ENCODE results near the gene BCL11A. TPM values are rescaled to one million over a fixed set of nuclear protein-coding genes. Genes with fewer than 3 reads are reported as not detected.

The BCL11A gene
- polyA plus RNA-seq, 1 donor: 28.2 TPM

DNA sequence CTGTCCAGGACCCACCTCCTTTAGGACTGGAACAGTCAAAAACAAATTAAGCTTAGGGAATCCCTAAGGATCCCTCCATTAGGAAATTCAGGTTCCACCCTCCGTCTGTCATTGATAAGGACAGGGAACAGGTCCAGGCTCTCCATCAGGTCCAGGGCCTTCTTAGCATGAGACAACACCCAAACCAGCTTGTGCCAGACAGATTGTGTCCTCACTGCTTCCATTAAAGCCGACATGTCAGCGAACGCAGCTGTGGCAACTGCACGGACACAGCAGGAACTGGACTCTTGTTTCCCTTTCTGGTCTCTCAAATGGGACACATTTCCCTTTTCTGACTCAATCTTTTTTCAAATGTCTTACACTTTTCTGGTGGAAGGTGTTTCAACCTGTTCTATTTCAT lies 81.4 kb downstream of the BCL11A start:
- no peaks in the 10 kb centered on the region for H3K9me3 ChIP-seq (ENCODE audit: control insufficient read depth, low read depth, low read length)
- H3K27ac ChIP-seq (ENCODE audit: low read length): no peak overlapping the region
- WGBS (ENCODE audit: insufficient coverage, low lambda C conversion rate): no CpG with 5 or more reads among the region's 5 CpGs
- no peaks in the 10 kb centered on the region for H3K27me3 ChIP-seq (ENCODE audit: control insufficient read depth, insufficient read depth, low read length)
- H3K4me1 ChIP-seq (ENCODE audit: control insufficient read depth, insufficient read depth, low read length): peaks cover 6% of the 10 kb centered on the region
- DNase-seq: no peak
- peaks cover 4% of the 10 kb centered on the region for H3K36me3 ChIP-seq (ENCODE audit: control insufficient read depth, insufficient read depth, low read length)
- no peak overlapping the region for H3K4me3 ChIP-seq (ENCODE audit: low read length)

- H3K4me3 ChIP-seq (ENCODE audit: low read length): no peak overlapping the region
- H3K36me3 ChIP-seq (ENCODE audit: control insufficient read depth, insufficient read depth, low read length): peaks cover 4% of the 10 kb centered on the region
- 100% methylated on average over 1 of the region's 5 CpGs for WGBS (ENCODE audit: insufficient coverage, low lambda C conversion rate)
- H3K9me3 ChIP-seq (ENCODE audit: control insufficient read depth, low read depth, low read length): no peaks in the 10 kb centered on the region
- peaks cover 8% of the 10 kb centered on the region for H3K4me1 ChIP-seq (ENCODE audit: control insufficient read depth, insufficient read depth, low read length)
- no peak for DNase-seq
- no peak overlapping the region for H3K27ac ChIP-seq (ENCODE audit: low read length)
- no peaks in the 10 kb centered on the region for H3K27me3 ChIP-seq (ENCODE audit: control insufficient read depth, insufficient read depth, low read length)
These were observed 83.1 kb downstream of the BCL11A start for GRCh38 chr2:60470340-60470739.

DNA sequence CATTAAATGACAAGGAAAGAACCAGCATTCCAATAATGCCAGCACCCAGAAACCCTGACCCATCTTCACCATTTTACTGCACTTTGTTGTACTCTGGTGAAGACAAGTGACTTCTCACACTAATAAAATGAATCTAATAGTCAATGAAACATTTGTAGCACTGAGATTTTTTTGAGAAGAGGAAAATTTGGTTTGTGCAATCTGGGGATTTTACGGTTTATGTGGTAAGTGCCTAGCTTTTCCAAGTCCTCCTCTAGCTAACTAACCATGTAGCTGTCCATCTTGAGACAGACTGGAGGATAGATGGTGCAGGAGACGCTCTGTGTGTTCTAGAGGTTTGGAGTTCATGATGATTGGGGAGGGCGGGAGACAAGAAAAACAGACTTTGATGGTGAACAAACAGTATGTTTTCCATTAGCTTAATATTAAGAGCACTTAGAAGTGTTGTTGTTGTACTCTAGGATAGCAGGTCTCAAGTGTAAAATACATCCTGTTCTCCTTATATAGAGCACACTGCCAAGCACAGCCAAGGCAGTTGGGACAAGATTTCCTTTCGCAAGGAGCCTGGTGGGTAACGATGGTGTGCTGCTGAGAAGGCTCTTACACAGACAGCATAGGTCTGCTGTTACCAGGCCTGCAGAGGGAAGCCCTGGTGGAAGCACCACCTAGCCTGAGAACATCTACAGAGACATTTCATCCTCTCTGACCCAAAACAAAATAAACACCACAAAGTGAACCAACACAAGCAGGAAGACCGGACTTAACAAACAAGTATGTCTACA lies 83.7 kb downstream of the BCL11A start:
- H3K4me1 ChIP-seq (ENCODE audit: control insufficient read depth, insufficient read depth, low read length): peaks cover 8% of the 10 kb centered on the region
- H3K27me3 ChIP-seq (ENCODE audit: control insufficient read depth, insufficient read depth, low read length): no peaks in the 10 kb centered on the region
- WGBS (ENCODE audit: insufficient coverage, low lambda C conversion rate): 100% methylated on average over 1 of the region's 6 CpGs
- no peak overlapping the region for H3K4me3 ChIP-seq (ENCODE audit: low read length)
- no peaks in the 10 kb centered on the region for H3K9me3 ChIP-seq (ENCODE audit: control insufficient read depth, low read depth, low read length)
- no peak overlapping the region for H3K27ac ChIP-seq (ENCODE audit: low read length)
- DNase-seq: no peak
- peaks cover 4% of the 10 kb centered on the region for H3K36me3 ChIP-seq (ENCODE audit: control insufficient read depth, insufficient read depth, low read length)

GRCh38 chr2:60468382-60469085 lies 84.9 kb downstream of the BCL11A start:
- no peak for DNase-seq
- no peak overlapping the region for H3K27ac ChIP-seq (ENCODE audit: low read length)
- no peaks in the 10 kb centered on the region for H3K27me3 ChIP-seq (ENCODE audit: control insufficient read depth, insufficient read depth, low read length)
- no peak overlapping the region for H3K4me3 ChIP-seq (ENCODE audit: low read length)
- no peaks in the 10 kb centered on the region for H3K9me3 ChIP-seq (ENCODE audit: control insufficient read depth, low read depth, low read length)
- H3K4me1 ChIP-seq (ENCODE audit: control insufficient read depth, insufficient read depth, low read length): peaks cover 8% of the 10 kb centered on the region
- H3K36me3 ChIP-seq (ENCODE audit: control insufficient read depth, insufficient read depth, low read length): peaks cover 4% of the 10 kb centered on the region
- 100% methylated on average over 1 of the region's 7 CpGs for WGBS (ENCODE audit: insufficient coverage, low lambda C conversion rate)

DNA sequence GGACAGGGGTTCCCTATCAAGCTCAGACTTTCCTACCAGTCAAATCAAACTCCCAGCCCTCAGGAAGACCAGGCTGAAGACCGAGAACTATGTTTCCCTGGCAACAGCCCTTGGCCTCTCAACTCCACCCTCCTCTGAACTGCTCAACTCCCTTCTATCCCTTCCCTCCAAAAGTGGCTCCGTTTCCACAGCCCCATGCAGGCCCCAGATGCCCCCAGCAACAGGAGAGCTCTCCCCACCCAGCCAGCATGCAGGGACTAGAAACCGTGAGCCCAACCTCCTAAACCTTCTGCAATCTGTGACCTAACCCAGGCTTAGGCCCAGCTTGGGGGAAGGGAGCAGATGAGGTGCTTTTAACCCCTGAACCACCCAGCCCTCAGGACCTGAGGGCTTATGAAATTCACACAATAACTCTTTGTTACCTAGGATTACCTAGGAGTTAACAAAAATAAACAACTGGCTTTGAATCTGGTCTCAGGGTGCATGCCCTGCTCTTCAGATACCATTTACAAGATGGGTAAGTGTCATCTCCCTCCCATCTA lies 87.2 kb downstream of the BCL11A start:
- H3K36me3 ChIP-seq (ENCODE audit: control insufficient read depth, insufficient read depth, low read length): peaks cover 14% of the 10 kb centered on the region
- DNase-seq: no peak
- no peaks in the 10 kb centered on the region for H3K27me3 ChIP-seq (ENCODE audit: control insufficient read depth, insufficient read depth, low read length)
- no CpG with 5 or more reads among the region's 3 CpGs for WGBS (ENCODE audit: insufficient coverage, low lambda C conversion rate)
- H3K27ac ChIP-seq (ENCODE audit: low read length): no peak overlapping the region
- H3K4me3 ChIP-seq (ENCODE audit: low read length): no peak overlapping the region
- peaks cover 8% of the 10 kb centered on the region for H3K9me3 ChIP-seq (ENCODE audit: control insufficient read depth, low read depth, low read length)
- peaks cover 8% of the 10 kb centered on the region for H3K4me1 ChIP-seq (ENCODE audit: control insufficient read depth, insufficient read depth, low read length)

DNA sequence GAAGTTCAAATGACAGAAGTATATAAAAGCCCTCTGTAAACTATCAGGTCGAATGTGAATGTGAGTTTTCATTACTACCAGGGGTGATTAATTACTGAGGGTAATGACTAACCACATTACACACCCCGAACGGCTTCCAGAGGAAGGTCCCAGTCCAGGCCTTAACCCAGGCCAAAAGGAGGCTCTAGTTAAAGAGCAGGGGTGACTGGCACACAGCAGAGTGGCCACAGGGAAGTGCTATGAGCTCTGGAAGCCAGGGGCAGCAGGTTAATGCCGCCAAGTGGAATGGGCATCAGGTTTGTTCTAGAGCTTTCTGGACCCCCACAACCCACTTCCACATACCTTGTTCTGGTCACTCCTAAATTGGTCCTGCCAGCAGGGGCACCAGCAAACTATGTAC lies 87.7 kb downstream of the BCL11A start:
- no CpG with 5 or more reads among the region's 4 CpGs for WGBS (ENCODE audit: insufficient coverage, low lambda C conversion rate)
- peaks cover 8% of the 10 kb centered on the region for H3K4me1 ChIP-seq (ENCODE audit: control insufficient read depth, insufficient read depth, low read length)
- DNase-seq: no peak
- H3K36me3 ChIP-seq (ENCODE audit: control insufficient read depth, insufficient read depth, low read length): peaks cover 18% of the 10 kb centered on the region
- no peaks in the 10 kb centered on the region for H3K27me3 ChIP-seq (ENCODE audit: control insufficient read depth, insufficient read depth, low read length)
- H3K27ac ChIP-seq (ENCODE audit: low read length): no peak overlapping the region
- H3K9me3 ChIP-seq (ENCODE audit: control insufficient read depth, low read depth, low read length): peaks cover 13% of the 10 kb centered on the region
- no peak overlapping the region for H3K4me3 ChIP-seq (ENCODE audit: low read length)

DNA sequence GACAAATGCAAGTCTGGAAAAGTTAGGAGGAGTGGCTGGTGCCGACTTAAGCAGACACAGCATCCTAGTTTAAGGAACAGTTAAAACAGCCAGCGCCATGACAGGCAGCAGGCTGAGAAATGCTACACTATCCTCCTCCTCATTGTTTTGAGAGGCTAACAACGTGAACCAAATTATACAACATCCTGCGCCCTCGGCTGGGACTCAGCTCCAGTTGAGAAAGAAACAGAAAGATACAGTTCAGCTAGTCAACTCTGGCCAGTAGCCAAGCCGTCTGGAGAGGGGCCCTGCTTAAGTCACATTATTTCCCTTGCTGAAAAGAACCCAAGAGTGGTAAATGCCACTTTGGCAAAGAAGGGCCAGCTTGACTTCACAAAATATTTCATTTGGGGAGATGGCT lies 90.2 kb downstream of the BCL11A start:
- H3K4me3 ChIP-seq (ENCODE audit: low read length): no peak overlapping the region
- H3K9me3 ChIP-seq (ENCODE audit: control insufficient read depth, low read depth, low read length): peaks cover 14% of the 10 kb centered on the region
- DNase-seq: no peak
- peaks cover 13% of the 10 kb centered on the region for H3K4me1 ChIP-seq (ENCODE audit: control insufficient read depth, insufficient read depth, low read length)
- H3K27ac ChIP-seq (ENCODE audit: low read length): no peak overlapping the region
- no CpG with 5 or more reads among the region's 6 CpGs for WGBS (ENCODE audit: insufficient coverage, low lambda C conversion rate)
- H3K36me3 ChIP-seq (ENCODE audit: control insufficient read depth, insufficient read depth, low read length): peaks cover 21% of the 10 kb centered on the region
- no peaks in the 10 kb centered on the region for H3K27me3 ChIP-seq (ENCODE audit: control insufficient read depth, insufficient read depth, low read length)

DNA sequence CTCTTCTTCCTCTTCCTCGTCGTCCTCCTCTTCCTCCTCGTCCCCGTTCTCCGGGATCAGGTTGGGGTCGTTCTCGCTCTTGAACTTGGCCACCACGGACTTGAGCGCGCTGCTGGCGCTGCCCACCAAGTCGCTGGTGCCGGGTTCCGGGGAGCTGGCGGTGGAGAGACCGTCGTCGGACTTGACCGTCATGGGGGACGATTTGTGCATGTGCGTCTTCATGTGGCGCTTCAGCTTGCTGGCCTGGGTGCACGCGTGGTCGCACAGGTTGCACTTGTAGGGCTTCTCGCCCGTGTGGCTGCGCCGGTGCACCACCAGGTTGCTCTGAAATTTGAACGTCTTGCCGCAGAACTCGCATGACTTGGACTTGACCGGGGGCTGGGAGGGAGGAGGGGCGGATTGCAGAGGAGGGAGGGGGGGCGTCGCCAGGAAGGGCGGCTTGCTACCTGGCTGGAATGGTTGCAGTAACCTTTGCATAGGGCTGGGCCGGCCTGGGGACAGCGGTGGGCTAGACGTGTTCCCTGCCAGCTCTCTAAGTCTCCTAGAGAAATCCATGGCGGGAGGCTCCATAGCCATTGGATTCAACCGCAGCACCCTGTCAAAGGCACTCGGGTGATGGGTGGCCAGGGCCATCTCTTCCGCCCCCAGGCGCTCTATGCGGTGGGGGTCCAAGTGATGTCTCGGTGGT lies 91.9 kb downstream of the BCL11A start:
- Histone ChIP-seq H3K9me3 (ENCODE audit: control insufficient read depth, low read depth, low read length) (peaks cover 14% of the 10 kb centered on the region), H3K4me3 (ENCODE audit: low read length) (no peak overlapping the region), H3K27ac (ENCODE audit: low read length) (no peak overlapping the region), H3K36me3 (ENCODE audit: control insufficient read depth, insufficient read depth, low read length) (peaks cover 21% of the 10 kb centered on the region), H3K27me3 (ENCODE audit: control insufficient read depth, insufficient read depth, low read length) (no peaks in the 10 kb centered on the region), H3K4me1 (ENCODE audit: control insufficient read depth, insufficient read depth, low read length) (peaks cover 13% of the 10 kb centered on the region)
- WGBS (ENCODE audit: insufficient coverage, low lambda C conversion rate): 100% methylated on average over 1 of the region's 47 CpGs
- DNase-seq: no peak

- peaks cover 24% of the 10 kb centered on the region for H3K36me3 ChIP-seq (ENCODE audit: control insufficient read depth, insufficient read depth, low read length)
- H3K4me1 ChIP-seq (ENCODE audit: control insufficient read depth, insufficient read depth, low read length): peaks cover 6% of the 10 kb centered on the region
- H3K4me3 ChIP-seq (ENCODE audit: low read length): no peak overlapping the region
- DNase-seq: no peak
- WGBS (ENCODE audit: insufficient coverage, low lambda C conversion rate): 100% methylated on average over 5 of the region's 76 CpGs
- H3K27ac ChIP-seq (ENCODE audit: low read length): no peak overlapping the region
- H3K27me3 ChIP-seq (ENCODE audit: control insufficient read depth, insufficient read depth, low read length): no peaks in the 10 kb centered on the region
- peaks cover 14% of the 10 kb centered on the region for H3K9me3 ChIP-seq (ENCODE audit: control insufficient read depth, low read depth, low read length)
These were observed 92.7 kb downstream of the BCL11A start for GRCh38 chr2:60460577-60461420.
